ENCODE results near the gene GALNT15. TPM values are rescaled to one million over a fixed set of nuclear protein-coding genes. Genes with fewer than 3 reads are reported as not detected.

Gene GALNT15
- total RNA-seq, 1 donor from 2014 or later = 0.95 TPM

- Mint-ChIP-seq H3K4me3 (ENCODE audit: unreplicated experiment) (no peak overlapping the region), H3K4me1 (ENCODE audit: low read depth, unreplicated experiment) (peaks cover 15% of the 10 kb centered on the region), H3K27ac (ENCODE audit: unreplicated experiment) (no peak overlapping the region), H3K27me3 (ENCODE audit: low read depth, unreplicated experiment) (no peaks in the 10 kb centered on the region), H3K9me3 (ENCODE audit: unreplicated experiment) (no peaks in the 10 kb centered on the region), H3K36me3 (ENCODE audit: low read depth, unreplicated experiment) (no peaks in the 10 kb centered on the region)
- Histone ChIP-seq H3K79me2 (ENCODE audit: insufficient read depth, low read length) (no peaks in the 10 kb centered on the region), H3K4me2 (ENCODE audit: low read length) (no peak overlapping the region), H3K9me3 (ENCODE audit: insufficient read depth, low read depth, low read length) (no peaks in the 10 kb centered on the region), H3K27ac (ENCODE audit: low read depth, low read length) (no peak overlapping the region), H2AFZ (ENCODE audit: low read depth, low read length) (no peak overlapping the region), H3K4me3 (ENCODE audit: insufficient read depth, low read depth, low read length) (no peak overlapping the region), H4K20me1 (ENCODE audit: insufficient read depth, low read length) (no peaks in the 10 kb centered on the region), H3K9ac (ENCODE audit: low read length) (no peak overlapping the region), H3K27me3 (ENCODE audit: insufficient read depth, low read length) (no peaks in the 10 kb centered on the region), H3K36me3 (ENCODE audit: insufficient read depth, low read length) (no peaks in the 10 kb centered on the region), H3K4me1 (ENCODE audit: insufficient read depth, low read length) (peaks cover 11% of the 10 kb centered on the region)
- DNase-seq (ENCODE audit: low read depth) (no peak), FAIRE-seq (no peak)
- TF ChIP-seq EZH2 (IDR thresholded peaks at IDR 0.05; ENCODE audit: insufficient read depth, low read length) = no peak
- no peak for TF ChIP-seq CTCF (IDR thresholded peaks at IDR 0.05; ENCODE audit: insufficient read depth, low read depth, low read length)
Observed at GRCh38 chr3:16186565-16186964, 12.1 kb downstream of the GALNT15 start.

GRCh38 chr3:16187213-16187790 is 12.8 kb downstream of the GALNT15 start:
- peaks cover 11% of the 10 kb centered on the region for H3K4me1 ChIP-seq (ENCODE audit: insufficient read depth, low read length)
- H4K20me1 ChIP-seq (ENCODE audit: insufficient read depth, low read length) = no peaks in the 10 kb centered on the region
- no peaks in the 10 kb centered on the region for H3K36me3 ChIP-seq (ENCODE audit: insufficient read depth, low read length)
- H3K27ac Mint-ChIP-seq (ENCODE audit: unreplicated experiment) = no peak overlapping the region
- no peaks in the 10 kb centered on the region for H3K9me3 Mint-ChIP-seq (ENCODE audit: unreplicated experiment)
- H3K9ac ChIP-seq (ENCODE audit: low read length) = no peak overlapping the region
- TF ChIP-seq CTCF (IDR thresholded peaks at IDR 0.05; ENCODE audit: insufficient read depth, low read depth, low read length) = no peak
- TF ChIP-seq EZH2 (IDR thresholded peaks at IDR 0.05; ENCODE audit: insufficient read depth, low read length) = no peak
- H3K27me3 Mint-ChIP-seq (ENCODE audit: low read depth, unreplicated experiment) = peaks cover 1% of the 10 kb centered on the region
- H3K4me3 Mint-ChIP-seq (ENCODE audit: unreplicated experiment) = no peak overlapping the region
- H3K9me3 ChIP-seq (ENCODE audit: insufficient read depth, low read depth, low read length) = no peaks in the 10 kb centered on the region
- H3K4me3 ChIP-seq (ENCODE audit: insufficient read depth, low read depth, low read length) = no peak overlapping the region
- no peaks in the 10 kb centered on the region for H3K36me3 Mint-ChIP-seq (ENCODE audit: low read depth, unreplicated experiment)
- no peak overlapping the region for H3K27ac ChIP-seq (ENCODE audit: low read depth, low read length)
- H3K4me2 ChIP-seq (ENCODE audit: low read length) = no peak overlapping the region
- H3K79me2 ChIP-seq (ENCODE audit: insufficient read depth, low read length) = no peaks in the 10 kb centered on the region
- no peak for DNase-seq (ENCODE audit: low read depth)
- FAIRE-seq = no peak
- peaks cover 13% of the 10 kb centered on the region for H3K4me1 Mint-ChIP-seq (ENCODE audit: low read depth, unreplicated experiment)
- H3K27me3 ChIP-seq (ENCODE audit: insufficient read depth, low read length) = no peaks in the 10 kb centered on the region
- H2AFZ ChIP-seq (ENCODE audit: low read depth, low read length) = no peak overlapping the region

- Mint-ChIP-seq H3K9me3 (ENCODE audit: unreplicated experiment) (no peaks in the 10 kb centered on the region), H3K27me3 (ENCODE audit: low read depth, unreplicated experiment) (peaks cover 3% of the 10 kb centered on the region), H3K4me3 (ENCODE audit: unreplicated experiment) (no peak overlapping the region), H3K36me3 (ENCODE audit: low read depth, unreplicated experiment) (no peaks in the 10 kb centered on the region), H3K4me1 (ENCODE audit: low read depth, unreplicated experiment) (peaks cover 13% of the 10 kb centered on the region), H3K27ac (ENCODE audit: unreplicated experiment) (no peak overlapping the region)
- TF ChIP-seq EZH2 (IDR thresholded peaks at IDR 0.05; ENCODE audit: insufficient read depth, low read length) (no peak), CTCF (IDR thresholded peaks at IDR 0.05; ENCODE audit: insufficient read depth, low read depth, low read length) (peak; percentile 5)
- H3K9me3 ChIP-seq (ENCODE audit: insufficient read depth, low read depth, low read length) = no peaks in the 10 kb centered on the region
- no peak for DNase-seq (ENCODE audit: low read depth)
- no peak overlapping the region for H3K27ac ChIP-seq (ENCODE audit: low read depth, low read length)
- H3K79me2 ChIP-seq (ENCODE audit: insufficient read depth, low read length) = no peaks in the 10 kb centered on the region
- no peak overlapping the region for H2AFZ ChIP-seq (ENCODE audit: low read depth, low read length)
- H3K4me3 ChIP-seq (ENCODE audit: insufficient read depth, low read depth, low read length) = no peak overlapping the region
- no peaks in the 10 kb centered on the region for H4K20me1 ChIP-seq (ENCODE audit: insufficient read depth, low read length)
- H3K4me2 ChIP-seq (ENCODE audit: low read length) = no peak overlapping the region
- FAIRE-seq = no peak
- H3K9ac ChIP-seq (ENCODE audit: low read length) = no peak overlapping the region
- no peaks in the 10 kb centered on the region for H3K27me3 ChIP-seq (ENCODE audit: insufficient read depth, low read length)
- no peaks in the 10 kb centered on the region for H3K36me3 ChIP-seq (ENCODE audit: insufficient read depth, low read length)
- H3K4me1 ChIP-seq (ENCODE audit: insufficient read depth, low read length) = peaks cover 10% of the 10 kb centered on the region
Observed at GRCh38 chr3:16188071-16188470, 13.6 kb downstream of the GALNT15 start.

Measured in astrocyte (in vitro differentiated cells and primary cell).